HG03439 (cell line): ENCODE measurements around the gene NDOR1.
"Not testable (repeated sequence)": the region's sequence is repeated elsewhere in the genome, so short reads cannot be mapped to it uniquely, and the experiment has no call there.

Experiments used
- ATAC-seq: cut with Tn5 transposase; IDR thresholded peaks from one replicate; pipeline ENCODE4 v1.9.1; 2021; ENCODE audit warnings: mild to moderate bottlenecking, moderate library complexity; ENCODE audit not compliant: unreplicated experiment

The NDOR1 gene

GRCh38 chr9:137256362-137256761, 50.9 kb downstream of the NDOR1 start:
- no peak for ATAC-seq

GRCh38 chr9:137256856-137257255, 51.4 kb downstream of the NDOR1 start:
- ATAC-seq = no peak

DNA sequence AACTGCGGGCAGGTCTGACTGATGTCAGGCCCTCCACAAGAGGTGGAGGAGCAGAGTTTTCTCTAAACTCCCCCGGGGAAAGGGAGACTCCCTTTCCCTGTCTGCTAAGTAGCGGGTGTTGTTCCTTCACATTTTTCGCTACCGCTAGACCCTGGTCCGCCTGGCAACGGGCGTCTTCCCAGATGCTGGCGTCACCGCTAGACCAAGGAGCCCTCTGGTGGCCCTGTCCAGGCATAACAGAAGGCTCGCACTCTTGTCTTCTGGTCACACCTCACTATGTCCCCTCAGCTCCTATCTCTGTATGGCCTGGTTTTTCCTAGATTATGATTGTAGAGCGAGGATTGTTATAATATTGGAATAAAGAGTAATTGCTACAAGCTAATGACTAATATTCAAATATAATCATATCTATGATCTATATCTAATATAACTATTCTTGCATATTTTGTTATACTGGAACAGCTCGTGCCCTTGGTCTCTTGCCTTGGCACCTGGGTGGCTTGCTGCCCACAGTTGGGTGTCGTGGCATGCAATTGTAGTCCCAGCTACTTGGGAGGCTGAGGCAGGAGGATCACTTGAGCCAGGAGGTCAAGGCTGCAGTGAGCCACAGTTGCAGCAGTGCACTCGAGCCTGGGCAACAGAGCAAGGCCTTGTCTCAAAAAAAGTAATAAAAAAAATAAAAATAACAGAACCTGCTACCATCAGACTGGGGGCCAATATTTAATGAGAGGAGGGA, 56.8 kb downstream of the NDOR1 start:
- ATAC-seq = not testable (repeated sequence)

DNA sequence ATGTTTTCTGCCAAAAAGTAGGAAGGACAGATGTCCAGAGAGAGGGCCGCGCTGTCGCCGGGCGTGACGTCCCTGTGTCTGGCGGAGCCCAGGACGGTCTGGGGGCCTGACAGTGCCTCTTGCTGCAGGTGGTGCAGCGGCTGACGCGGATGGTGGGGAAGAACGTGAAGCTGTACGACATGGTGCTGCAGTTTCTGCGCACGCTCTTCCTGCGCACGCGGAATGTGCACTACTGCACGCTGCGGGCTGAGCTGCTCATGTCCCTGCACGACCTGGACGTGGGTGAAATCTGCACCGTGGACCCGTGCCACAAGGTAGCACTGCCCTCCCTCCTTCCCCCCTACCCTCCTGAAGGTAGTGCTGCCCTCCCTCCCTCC, 57.4 kb downstream of the NDOR1 start:
- no peak for ATAC-seq

GRCh38 chr9:137263506-137263905, 58.0 kb downstream of the NDOR1 start:
- ATAC-seq = no peak

- ATAC-seq = no peak
These were observed 58.6 kb downstream of the NDOR1 start for GRCh38 chr9:137264067-137264466.

DNA sequence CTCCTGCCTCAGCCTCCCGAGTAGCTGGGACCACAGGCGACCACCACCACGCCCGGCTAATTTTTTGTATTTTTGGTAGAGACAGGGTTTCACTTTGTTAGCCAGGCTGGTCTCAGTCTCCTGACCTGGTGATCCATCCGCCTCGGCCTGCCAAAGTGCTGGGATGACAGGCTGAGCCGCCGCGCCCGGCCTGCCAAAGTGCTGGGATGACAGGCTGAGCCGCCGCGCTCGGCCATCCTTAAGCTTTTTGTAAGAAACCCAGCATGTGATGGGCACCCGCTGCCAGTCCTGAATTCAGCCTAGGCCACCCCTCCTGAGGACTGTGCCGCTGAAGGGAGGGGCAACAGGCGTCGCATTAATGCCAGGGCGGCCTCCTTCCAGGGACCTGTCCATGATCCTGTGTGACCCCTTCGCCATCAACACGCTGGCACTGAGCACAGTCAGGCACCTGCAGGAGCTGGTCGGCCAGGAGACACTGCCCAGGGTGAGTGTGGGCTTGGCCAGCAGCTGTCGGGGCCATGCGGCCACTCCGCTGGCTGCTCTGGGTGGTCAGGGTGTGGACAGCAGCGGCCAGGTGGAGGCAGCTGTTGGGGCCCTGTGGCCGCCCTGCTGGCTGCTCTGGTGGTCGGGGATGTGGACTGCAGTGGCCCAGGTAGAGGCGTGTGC, 60.1 kb downstream of the NDOR1 start:
- ATAC-seq = no peak

GRCh38 chr9:137266162-137266527, 60.6 kb downstream of the NDOR1 start:
- ATAC-seq = no peak
